Measurements from ENCODE around the gene RNF141.

Gene RNF141

GRCh38 chr11:10480026-10480425, 61.0 kb downstream of the RNF141 start:
- TF ChIP-seq TOX (CRISPR knock-in tag; IDR thresholded peaks at IDR 0.05; ENCODE audit: borderline replicate concordance) = no peak
- no peak for TF ChIP-seq OSR1 (CRISPR knock-in tag; IDR thresholded peaks at IDR 0.05)
- no peak for TF ChIP-seq TCF4 (CRISPR knock-in tag; IDR thresholded peaks at IDR 0.05; ENCODE audit: borderline replicate concordance)
- TF ChIP-seq ZC3H10 (CRISPR knock-in tag; IDR thresholded peaks at IDR 0.05) = no peak
- TF ChIP-seq ZNF565 (CRISPR knock-in tag; conservative IDR thresholded peaks at IDR 0.05; ENCODE audit: low read depth) = no peak
- TF ChIP-seq ZNF8 (CRISPR knock-in tag; IDR thresholded peaks at IDR 0.05) = no peak
- ATAC-seq = no peak

- ATAC-seq = no peak
- TF ChIP-seq ARNTL (CRISPR knock-in tag; IDR thresholded peaks at IDR 0.05; ENCODE audit: borderline replicate concordance, low read depth) (no peak), ZFP3 (CRISPR knock-in tag; IDR thresholded peaks at IDR 0.05) (no peak), GLIS3 (CRISPR knock-in tag; IDR thresholded peaks at IDR 0.05) (no peak), ESRRG (CRISPR knock-in tag; IDR thresholded peaks at IDR 0.05) (no peak), CREB5 (CRISPR knock-in tag; IDR thresholded peaks at IDR 0.05; ENCODE audit: low read depth) (no peak), BACH2 (CRISPR knock-in tag; IDR thresholded peaks at IDR 0.05; ENCODE audit: borderline replicate concordance) (no peak), RARB (CRISPR knock-in tag; IDR thresholded peaks at IDR 0.05) (no peak), ZFP30 (CRISPR knock-in tag; IDR thresholded peaks at IDR 0.05) (no peak), ZNF70 (CRISPR knock-in tag; IDR thresholded peaks at IDR 0.05) (no peak)
- TF ChIP-seq, protein P1, sequence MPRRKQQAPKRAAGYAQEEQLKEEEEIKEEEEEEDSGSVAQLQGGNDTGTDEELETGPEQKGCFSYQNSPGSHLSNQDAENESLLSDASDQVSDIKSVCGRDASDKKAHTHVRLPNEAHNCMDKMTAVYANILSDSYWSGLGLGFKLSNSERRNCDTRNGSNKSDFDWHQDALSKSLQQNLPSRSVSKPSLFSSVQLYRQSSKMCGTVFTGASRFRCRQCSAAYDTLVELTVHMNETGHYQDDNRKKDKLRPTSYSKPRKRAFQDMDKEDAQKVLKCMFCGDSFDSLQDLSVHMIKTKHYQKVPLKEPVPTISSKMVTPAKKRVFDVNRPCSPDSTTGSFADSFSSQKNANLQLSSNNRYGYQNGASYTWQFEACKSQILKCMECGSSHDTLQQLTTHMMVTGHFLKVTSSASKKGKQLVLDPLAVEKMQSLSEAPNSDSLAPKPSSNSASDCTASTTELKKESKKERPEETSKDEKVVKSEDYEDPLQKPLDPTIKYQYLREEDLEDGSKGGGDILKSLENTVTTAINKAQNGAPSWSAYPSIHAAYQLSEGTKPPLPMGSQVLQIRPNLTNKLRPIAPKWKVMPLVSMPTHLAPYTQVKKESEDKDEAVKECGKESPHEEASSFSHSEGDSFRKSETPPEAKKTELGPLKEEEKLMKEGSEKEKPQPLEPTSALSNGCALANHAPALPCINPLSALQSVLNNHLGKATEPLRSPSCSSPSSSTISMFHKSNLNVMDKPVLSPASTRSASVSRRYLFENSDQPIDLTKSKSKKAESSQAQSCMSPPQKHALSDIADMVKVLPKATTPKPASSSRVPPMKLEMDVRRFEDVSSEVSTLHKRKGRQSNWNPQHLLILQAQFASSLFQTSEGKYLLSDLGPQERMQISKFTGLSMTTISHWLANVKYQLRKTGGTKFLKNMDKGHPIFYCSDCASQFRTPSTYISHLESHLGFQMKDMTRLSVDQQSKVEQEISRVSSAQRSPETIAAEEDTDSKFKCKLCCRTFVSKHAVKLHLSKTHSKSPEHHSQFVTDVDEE (CRISPR knock-in tag; IDR thresholded peaks at IDR 0.05) = no peak
Measured at GRCh38 chr11:10478574-10479550, 62.1 kb downstream of the RNF141 start.

DNA sequence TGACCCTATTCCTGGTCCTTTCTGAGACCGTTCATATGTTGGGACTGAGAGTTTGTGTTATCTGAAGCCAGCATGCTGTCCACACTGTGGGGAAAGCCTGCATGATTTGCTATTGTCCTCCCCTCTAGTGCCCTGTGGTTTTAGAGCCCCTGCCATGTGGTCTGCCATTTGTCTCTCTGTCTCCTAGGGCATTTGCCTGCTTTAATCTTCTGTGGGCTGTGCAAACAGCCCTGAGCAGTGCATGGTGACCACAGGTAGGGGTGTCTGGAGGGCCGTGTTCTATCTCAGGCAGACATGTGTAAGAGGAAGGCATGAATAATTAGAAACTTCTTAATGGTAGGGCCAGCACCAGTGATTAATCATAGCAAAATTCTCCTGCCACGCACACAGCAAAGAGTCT, 62.9 kb downstream of the RNF141 start:
- no peak for ATAC-seq
- no peak for TF ChIP-seq ZNF565 (CRISPR knock-in tag; conservative IDR thresholded peaks at IDR 0.05; ENCODE audit: low read depth)
- TF ChIP-seq CREB5 (CRISPR knock-in tag; IDR thresholded peaks at IDR 0.05; ENCODE audit: low read depth) = no peak
- TF ChIP-seq BACH2 (CRISPR knock-in tag; IDR thresholded peaks at IDR 0.05; ENCODE audit: borderline replicate concordance) = no peak
- no peak for TF ChIP-seq CSRNP3 (CRISPR knock-in tag; IDR thresholded peaks at IDR 0.05)
- no peak for TF ChIP-seq ZFP30 (CRISPR knock-in tag; IDR thresholded peaks at IDR 0.05)
- no peak for TF ChIP-seq ZFP3 (CRISPR knock-in tag; IDR thresholded peaks at IDR 0.05)
- no peak for TF ChIP-seq ZC3H10 (CRISPR knock-in tag; IDR thresholded peaks at IDR 0.05)
- no peak for TF ChIP-seq CSDC2 (CRISPR knock-in tag; IDR thresholded peaks at IDR 0.05)
- TF ChIP-seq TOX (CRISPR knock-in tag; IDR thresholded peaks at IDR 0.05; ENCODE audit: borderline replicate concordance) = no peak
- TF ChIP-seq OSR1 (CRISPR knock-in tag; IDR thresholded peaks at IDR 0.05) = no peak
- TF ChIP-seq TCF4 (CRISPR knock-in tag; IDR thresholded peaks at IDR 0.05; ENCODE audit: borderline replicate concordance) = no peak
- TF ChIP-seq RARB (CRISPR knock-in tag; IDR thresholded peaks at IDR 0.05) = no peak
- no peak for TF ChIP-seq SNAI2 (CRISPR knock-in tag; IDR thresholded peaks at IDR 0.05)

DNA sequence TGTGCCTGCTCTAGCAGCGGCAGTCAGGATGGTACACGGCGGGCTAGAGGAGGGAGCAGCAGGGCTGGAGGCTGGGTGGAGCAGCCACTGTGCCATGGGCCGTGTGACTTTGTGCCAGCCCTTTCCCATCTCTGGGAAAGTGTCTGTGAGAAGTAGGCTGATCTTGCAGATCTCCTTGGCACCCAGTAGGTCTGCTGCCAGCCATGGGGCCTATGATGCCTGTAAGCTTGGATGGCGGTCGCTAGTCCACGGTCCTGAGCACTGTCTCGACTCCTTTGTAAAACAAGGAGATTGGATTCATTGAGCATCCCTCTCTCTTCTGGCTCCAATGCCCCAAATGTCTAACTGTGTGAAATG, 63.3 kb downstream of the RNF141 start:
- TF ChIP-seq CSRNP3 (CRISPR knock-in tag; IDR thresholded peaks at IDR 0.05) = no peak
- no peak for TF ChIP-seq POU6F1 (CRISPR knock-in tag; IDR thresholded peaks at IDR 0.05; ENCODE audit: borderline replicate concordance, low read depth)
- no peak for TF ChIP-seq TOX (CRISPR knock-in tag; IDR thresholded peaks at IDR 0.05; ENCODE audit: borderline replicate concordance)
- TF ChIP-seq ZFP3 (CRISPR knock-in tag; IDR thresholded peaks at IDR 0.05) = no peak
- no peak for TF ChIP-seq ZFP30 (CRISPR knock-in tag; IDR thresholded peaks at IDR 0.05)
- no peak for TF ChIP-seq PPARA (CRISPR knock-in tag; IDR thresholded peaks at IDR 0.05; ENCODE audit: borderline replicate concordance)
- no peak for TF ChIP-seq ZNF565 (CRISPR knock-in tag; conservative IDR thresholded peaks at IDR 0.05; ENCODE audit: low read depth)
- no peak for TF ChIP-seq BACH2 (CRISPR knock-in tag; IDR thresholded peaks at IDR 0.05; ENCODE audit: borderline replicate concordance)
- TF ChIP-seq TCF4 (CRISPR knock-in tag; IDR thresholded peaks at IDR 0.05; ENCODE audit: borderline replicate concordance) = no peak
- no peak for TF ChIP-seq RARB (CRISPR knock-in tag; IDR thresholded peaks at IDR 0.05)
- no peak for TF ChIP-seq ZC3H10 (CRISPR knock-in tag; IDR thresholded peaks at IDR 0.05)
- no peak for TF ChIP-seq CSDC2 (CRISPR knock-in tag; IDR thresholded peaks at IDR 0.05)
- TF ChIP-seq ISL1 (CRISPR knock-in tag; IDR thresholded peaks at IDR 0.05) = no peak
- TF ChIP-seq GLIS3 (CRISPR knock-in tag; IDR thresholded peaks at IDR 0.05) = no peak
- no peak for ATAC-seq
